ENCODE data around the gene SRPK2.

DNA sequence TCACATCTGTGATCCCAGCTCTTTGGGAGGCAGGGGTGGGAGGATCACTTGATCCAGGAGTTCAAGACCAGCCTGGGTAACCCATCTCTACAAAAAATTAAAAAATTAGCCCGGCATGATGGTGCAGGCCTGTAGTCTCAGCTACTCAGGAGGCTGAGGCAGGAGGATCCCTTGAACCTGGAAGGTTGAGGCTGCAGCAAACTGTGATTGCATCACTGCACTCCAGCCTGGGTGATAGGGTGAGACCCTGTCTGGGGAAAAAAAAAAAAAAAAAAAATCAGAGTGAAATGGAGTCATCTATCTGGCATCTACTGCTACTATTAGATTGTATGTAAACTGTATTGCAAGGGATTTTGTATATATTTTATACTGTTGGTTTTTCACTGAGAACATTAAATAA, 315.6 kb downstream of the SRPK2 start:
- no peak for TF ChIP-seq TAF1 (IDR thresholded peaks at IDR 0.05; ENCODE audit: borderline replicate concordance, low read depth, low read length)
- no peak for TF ChIP-seq POLR2AphosphoS5 (IDR thresholded peaks at IDR 0.05; ENCODE audit: low read depth, low read length)

Data from GM12892 (cell line).